Prostate gland (tissue), 2 donors: Measurements from ENCODE around the gene STRN3. TPM values are rescaled to one million over a fixed set of nuclear protein-coding genes. Genes with fewer than 3 reads are reported as not detected.

Source experiments
- DNase-seq: peaks from one replicate; pipeline ENCODE4 v3.0.0-alpha.2; 2019; ENCODE audit warnings: low spot score
- H3K27ac ChIP-seq, 2 donors: fragments of 200-600 bp; sonication (generic); 2 replicates each; pipeline ENCODE4 v1.5.1; 2017 to 2019
- H3K27me3 ChIP-seq: fragments of 200-600 bp; sonication (generic); replicated peaks from 2 replicates; pipeline ENCODE4 v1.5.1; 2019; ENCODE audit not compliant: insufficient read depth
- H3K36me3 ChIP-seq, 2 donors: fragments of 200-600 bp; sonication (generic); 1 replicate in 1 of 2; 2 replicates in 1 of 2; pipeline versions ENCODE4 v1.5.1 to v1.8.1; 2017 to 2019
- H3K4me1 ChIP-seq: fragments of 200-600 bp; sonication (generic); replicated peaks from 2 replicates; pipeline ENCODE4 v1.5.1; 2019
- H3K4me3 ChIP-seq, 2 donors: fragments of 200-600 bp; sonication (generic); 2 replicates each; pipeline ENCODE4 v1.5.1; 2017 to 2019
- H3K9me3 ChIP-seq: fragments of 200-600 bp; sonication (generic); 2 replicates; pipeline ENCODE4 v1.5.1; 2017
- CTCF ChIP-seq, 4 experiments: fragments of 200-600 bp in 2 of 4; fragments of 450-650 bp in 2 of 4; sonication (generic) in 2 of 4; IDR thresholded peaks; 1 replicate in 3 of 4; 2 replicates in 1 of 4; pipeline ENCODE4 v1.5.1; 2016 to 2019; ENCODE audit warnings: antibody characterized with exemption in 4 of 4, mild to moderate bottlenecking in 2 of 4, moderate library complexity in 2 of 4
- POLR2A ChIP-seq: fragments of 450-650 bp; IDR thresholded peaks from one replicate; pipeline ENCODE4 v1.6.1; 2016; ENCODE audit warnings: antibody characterized with exemption, mild to moderate bottlenecking
- POLR2AphosphoS5 ChIP-seq: sonication (generic); formaldehyde crosslinking; IDR thresholded peaks from one replicate; pipeline ENCODE4 v1.6.1; 2017; ENCODE audit warnings: antibody characterized with exemption
- WGBS: methylation state at CpG from one replicate; pipeline ENCODE4 v1.1.5; 2018; 5-methylcytosine and 5-hydroxymethylcytosine counted together
- intact Hi-C: fragments of 100-400 bp; cut with DNase I; formaldehyde crosslinking; loops from one replicate; pipeline ENCODE4 v1.14.2; 2022
- total RNA-seq, 2 donors: library from RNA; depleted of rRNA; stranded (reverse); fragments of >200 nt; gene quantifications; one replicate each; pipeline ENCODE4 v1.1.0, GENCODE V29; 2016

The STRN3 gene
- total RNA-seq, 2 donors from 2014 or later = 25.6 to 40.5 TPM

DNA sequence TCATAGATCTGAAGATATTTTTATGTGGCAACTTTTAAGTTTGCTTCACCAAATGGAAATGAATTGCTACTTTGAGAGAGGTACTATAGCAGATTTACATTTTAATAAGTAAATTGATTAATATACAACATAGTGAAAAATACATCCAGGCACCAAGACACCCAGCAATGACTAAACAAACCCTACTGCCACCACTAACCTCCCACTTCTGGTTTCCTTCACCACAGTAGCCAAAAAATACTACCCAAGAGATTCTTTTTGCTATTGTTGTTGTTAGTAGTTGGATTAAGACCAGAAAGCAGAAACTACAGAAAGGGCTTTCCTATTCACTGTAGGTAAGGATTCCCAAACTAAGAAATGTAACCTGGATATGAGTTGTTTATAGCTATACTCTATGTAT is 97.7 kb downstream of the STRN3 start:
- H3K27ac ChIP-seq = no peak overlapping the region
- intact Hi-C loops = no loop called here
- no peaks in the 10 kb centered on the region for H3K4me1 ChIP-seq
- no peaks in the 10 kb centered on the region for H3K36me3 ChIP-seq
- no peaks in the 10 kb centered on the region for H3K9me3 ChIP-seq
- no peak for DNase-seq
- no peak overlapping the region for H3K4me3 ChIP-seq
- TF ChIP-seq POLR2A (no peak), POLR2AphosphoS5 (no peak), CTCF (IDR thresholded peaks at IDR 0.05) (no peak)
- H3K27me3 ChIP-seq = no peaks in the 10 kb centered on the region

DNA sequence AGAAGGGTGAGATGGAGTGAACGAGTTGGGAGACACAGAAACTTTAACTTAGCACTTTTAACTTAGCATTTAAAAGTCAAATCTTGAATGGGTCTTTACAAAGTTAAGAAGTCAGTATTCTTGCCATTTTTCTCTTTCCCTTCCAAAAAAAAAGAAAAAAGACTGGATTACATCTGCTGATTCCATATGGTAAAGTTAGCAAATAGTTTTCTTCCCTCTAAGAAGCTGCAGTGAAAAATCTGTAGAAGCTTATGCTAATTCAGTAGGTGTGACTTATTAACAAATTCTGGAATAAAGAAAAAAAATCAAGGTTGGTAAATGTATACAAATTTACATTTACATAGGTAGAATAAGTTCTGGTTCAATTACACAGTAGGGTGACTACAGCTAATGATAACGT is 100.9 kb downstream of the STRN3 start:
- no peaks in the 10 kb centered on the region for H3K27me3 ChIP-seq
- H3K4me3 ChIP-seq = no peak overlapping the region
- no peaks in the 10 kb centered on the region for H3K9me3 ChIP-seq
- DNase-seq = no peak
- H3K27ac ChIP-seq = no peak overlapping the region
- WGBS = 77% methylated on average over 2 of the region's 2 CpGs
- H3K4me1 ChIP-seq = no peaks in the 10 kb centered on the region
- intact Hi-C loops = no loop called here
- H3K36me3 ChIP-seq = no peaks in the 10 kb centered on the region
- TF ChIP-seq POLR2A = no peak

- no peak overlapping the region for H3K4me3 ChIP-seq
- H3K27me3 ChIP-seq = no peaks in the 10 kb centered on the region
- WGBS = 92% methylated on average over 2 of the region's 2 CpGs
- H3K4me1 ChIP-seq = no peaks in the 10 kb centered on the region
- no peaks in the 10 kb centered on the region for H3K9me3 ChIP-seq
- no peaks in the 10 kb centered on the region for H3K36me3 ChIP-seq
- intact Hi-C loops = no loop called here
- DNase-seq = no peak
- TF ChIP-seq POLR2A (no peak), POLR2AphosphoS5 (no peak), CTCF (IDR thresholded peaks at IDR 0.05) (no peak)
- no peak overlapping the region for H3K27ac ChIP-seq
Measured at GRCh38 chr14:30921788-30922187, 104.4 kb downstream of the STRN3 start.

- H3K4me3 ChIP-seq = no peak overlapping the region
- H3K4me1 ChIP-seq = no peaks in the 10 kb centered on the region
- no peaks in the 10 kb centered on the region for H3K27me3 ChIP-seq
- H3K9me3 ChIP-seq = no peaks in the 10 kb centered on the region
- TF ChIP-seq POLR2AphosphoS5 = no peak
- TF ChIP-seq POLR2A = no peak
- no peak for TF ChIP-seq CTCF (IDR thresholded peaks at IDR 0.05)
- H3K36me3 ChIP-seq = no peaks in the 10 kb centered on the region
- 35% methylated on average over 1 of the region's 1 CpG for WGBS
- DNase-seq = no peak
- intact Hi-C loops = no loop called here
- no peak overlapping the region for H3K27ac ChIP-seq
Measured at GRCh38 chr14:30921305-30921704, 104.9 kb downstream of the STRN3 start.

GRCh38 chr14:30915596-30915995 is 110.6 kb downstream of the STRN3 start:
- Histone ChIP-seq H3K27ac (no peak overlapping the region), H3K4me1 (no peaks in the 10 kb centered on the region), H3K27me3 (no peaks in the 10 kb centered on the region), H3K4me3 (no peak overlapping the region), H3K36me3 (no peaks in the 10 kb centered on the region), H3K9me3 (no peaks in the 10 kb centered on the region)
- intact Hi-C loops = no loop called here
- no peak for TF ChIP-seq POLR2AphosphoS5
- no peak for TF ChIP-seq CTCF (IDR thresholded peaks at IDR 0.05)
- 13% methylated on average over 2 of the region's 2 CpGs for WGBS
- no peak for DNase-seq
